Measurements from ENCODE around the gene UGT1A1. TPM values are rescaled to one million over a fixed set of nuclear protein-coding genes. Genes with fewer than 3 reads are reported as not detected.
A peak's percentile ranks its signal among the peaks of the same experiment; 100 is the strongest.

The UGT1A1 gene
- total and polyA plus RNA-seq, 4 donors: 145 to 386 (median 288) TPM; not detected in 1

GRCh38 chr2:233714121-233714520 lies 45.9 kb upstream of the UGT1A1 start (continued):
- TF ChIP-seq REST (IDR thresholded peaks at IDR 0.05) (no peak), RAD21 (IDR thresholded peaks at IDR 0.05) (no peak), YY1 (IDR thresholded peaks at IDR 0.05) (no peak), GABPA (IDR thresholded peaks at IDR 0.05 in 1 of 2, conservative IDR thresholded peaks at IDR 0.05 in 1 of 2) (no peak), MAX (IDR thresholded peaks at IDR 0.05) (no peak), FOXA2 (IDR thresholded peaks at IDR 0.05) (no peak), HNF4G (IDR thresholded peaks at IDR 0.05) (no peak)

GRCh38 chr2:233718552-233718951 lies 41.5 kb upstream of the UGT1A1 start, which contains the start of gene UGT1A4:
Gene UGT1A4 (plus strand): TSS chr2:233718736. CDS start chr2:233718821, 85 bp downstream.
- DNase-seq (ENCODE audit: low spot score): no peak
- H3K4me1 ChIP-seq (ENCODE audit: control insufficient read depth in 4 of 4, insufficient read depth in 4 of 4, low read length in 3 of 4): peaks cover 7 to 20% (median 12%) of the 10 kb centered on the region in 4 donors
- TF ChIP-seq HNF4G (IDR thresholded peaks at IDR 0.05) (peak; percentile 59), FOXA1 (IDR thresholded peaks at IDR 0.05) (peak; percentile 74), REST (IDR thresholded peaks at IDR 0.05) (peak; percentile 93), HNF4A (conservative IDR thresholded peaks at IDR 0.05) (peak; percentile 80 to 88), ZBTB33 (IDR thresholded peaks at IDR 0.05) (peak; percentile 59), NR2F2 (IDR thresholded peaks at IDR 0.05) (peak; percentile 31), ATF3 (IDR thresholded peaks at IDR 0.05) (no peak), MAX (IDR thresholded peaks at IDR 0.05) (peak; percentile 77), EGR1 (IDR thresholded peaks at IDR 0.05; ENCODE audit: low read depth in 2 of 2) (peak in 1 of 2 donors; percentile 50), JUND (IDR thresholded peaks at IDR 0.05) (peak; percentile 66 to 81), FOXA2 (IDR thresholded peaks at IDR 0.05) (peak; percentile 75), TAF1 (conservative IDR thresholded peaks at IDR 0.05) (peak; percentile 96), RXRA (IDR thresholded peaks at IDR 0.05) (peak; percentile 98), CTCF (IDR thresholded peaks at IDR 0.05; ENCODE audit: low read depth, low read length, missing input control) (no peak), SP1 (IDR thresholded peaks at IDR 0.05) (peak; percentile 89), RAD21 (IDR thresholded peaks at IDR 0.05) (peak; percentile 60 to 66), GABPA (IDR thresholded peaks at IDR 0.05 in 1 of 2, conservative IDR thresholded peaks at IDR 0.05 in 1 of 2) (peak in 1 of 2 donors; percentile 31), YY1 (IDR thresholded peaks at IDR 0.05) (peak; percentile 83)
- 34% methylated on average over 7 of the region's 7 CpGs for WGBS
- H3K36me3 ChIP-seq (ENCODE audit: control insufficient read depth in 4 of 4, insufficient read depth in 3 of 4, low read depth in 1 of 4, low read length in 3 of 4): no peaks in the 10 kb centered on the region
- no peaks in the 10 kb centered on the region for H3K9me3 ChIP-seq (ENCODE audit: control insufficient read depth in 4 of 4, low read length in 3 of 4)
- peak within 1 kb of the TSS; percentile 67 to 98 (median 81) for H3K4me3 ChIP-seq (ENCODE audit: low read depth in 1 of 3, low read length in 3 of 3)
- H3K27me3 ChIP-seq (ENCODE audit: control insufficient read depth in 4 of 4, insufficient read depth in 4 of 4, low read length in 3 of 4): no peaks in the 10 kb centered on the region
- peak within 1 kb of the TSS; percentile 72 to 89 for H3K27ac ChIP-seq (ENCODE audit: low read depth in 1 of 2, low read length in 2 of 2)
- peak within 1 kb of the TSS; percentile 80 to 86 for H3K9ac ChIP-seq (ENCODE audit: low read depth in 1 of 2, low read length in 2 of 2)

Data from liver (tissue), 9 donors.